Renal pelvis (tissue), 4 donors: ENCODE measurements around the gene UBXN11. TPM values are rescaled to one million over a fixed set of nuclear protein-coding genes. Genes with fewer than 3 reads are reported as not detected.
"Not testable (repeated sequence)": the region's sequence is repeated elsewhere in the genome, so short reads cannot be mapped to it uniquely, and the experiment has no call there.

ENCODE experiments used
- DNase-seq: peaks from one replicate; pipeline ENCODE4 v3.0.0-alpha.2; 2013
- polyA plus RNA-seq, 3 donors: library from polyadenylated mRNA; unstranded; fragments of 120-200 nt; gene quantifications; one replicate each; pipeline ENCODE4 v1.2.1, GENCODE V29; 2013; ENCODE audit not compliant: insufficient read length in 3 of 3

Gene UBXN11
- polyA plus RNA-seq, 3 donors, result 44.3 to 52.2 (median 51.7) TPM

GRCh38 chr1:26338670-26339069 is 32.2 kb upstream of the UBXN11 start:
- DNase-seq, result no peak

- DNase-seq, result no peak
Measured at GRCh38 chr1:26337625-26338024, 31.2 kb upstream of the UBXN11 start.

GRCh38 chr1:26337206-26337535 is 30.7 kb upstream of the UBXN11 start:
- no peak for DNase-seq

GRCh38 chr1:26336477-26337205 is 30.2 kb upstream of the UBXN11 start:
- DNase-seq, result peak; percentile 60

GRCh38 chr1:26335774-26336476 is 29.5 kb upstream of the UBXN11 start:
- DNase-seq, result no peak

GRCh38 chr1:26333312-26333711 is 26.9 kb upstream of the UBXN11 start:
- not testable (repeated sequence) for DNase-seq

- DNase-seq, result no peak
Measured at GRCh38 chr1:26330276-26330675, 23.8 kb upstream of the UBXN11 start.

- DNase-seq, result not testable (repeated sequence)
Measured at GRCh38 chr1:26329380-26329779, 22.9 kb upstream of the UBXN11 start.

- no peak for DNase-seq
Measured at GRCh38 chr1:26328597-26328996, 22.2 kb upstream of the UBXN11 start.

- DNase-seq, result no peak
Measured at GRCh38 chr1:26327956-26328362, 21.5 kb upstream of the UBXN11 start.

GRCh38 chr1:26324550-26324949 is 18.1 kb upstream of the UBXN11 start:
- no peak for DNase-seq

- no peak for DNase-seq
Measured at GRCh38 chr1:26323382-26323781, 16.9 kb upstream of the UBXN11 start.

GRCh38 chr1:26322042-26322331 is 15.6 kb upstream of the UBXN11 start:
- no peak for DNase-seq

- DNase-seq, result peak; percentile 76
Measured at GRCh38 chr1:26321315-26322041, 15.0 kb upstream of the UBXN11 start.

GRCh38 chr1:26320896-26321295 is 14.5 kb upstream of the UBXN11 start:
- no peak for DNase-seq

- DNase-seq, result no peak
Measured at GRCh38 chr1:26318338-26319064, 12.1 kb upstream of the UBXN11 start.

- no peak for DNase-seq
Measured at GRCh38 chr1:26317612-26318337, 11.3 kb upstream of the UBXN11 start, which contains the start of gene CD52. CD52 (plus strand) TSS chr1:26317958; CDS start chr1:26318018, 60 bp downstream.

GRCh38 chr1:26317146-26317545 is 10.7 kb upstream of the UBXN11 start:
- no peak for DNase-seq

- no peak for DNase-seq
Measured at GRCh38 chr1:26315874-26316850, 9.7 kb upstream of the UBXN11 start.

- DNase-seq, result no peak
Measured at GRCh38 chr1:26314501-26314900, 8.1 kb upstream of the UBXN11 start.
